LNCaP clone FGC (cell line): Measurements from ENCODE around the gene CASZ1.

Experiments
- DNase-seq: peaks from one replicate; pipeline ENCODE4 v3.0.0-alpha.2; 2011; ENCODE audit warnings: low read depth
- H3K4me3 ChIP-seq: 2 replicates; pipeline ENCODE4 v1.5.1; 2011; ENCODE audit warnings: mild to moderate bottlenecking, low read depth, low read length, control low read depth
- TF ChIP-seq, protein P1 (sequence below): IDR thresholded peaks from 2 replicates; pipeline ENCODE4 v1.5.1; 2012; ENCODE audit warnings: mild to moderate bottlenecking; ENCODE audit not compliant: control insufficient read depth, insufficient read depth; ENCODE audit errors: extremely low read depth

CASZ1 gene

GRCh38 chr1:10687251-10687651, 109.2 kb downstream of the CASZ1 start:
- no peak overlapping the region for H3K4me3 ChIP-seq
- TF ChIP-seq, protein P1, sequence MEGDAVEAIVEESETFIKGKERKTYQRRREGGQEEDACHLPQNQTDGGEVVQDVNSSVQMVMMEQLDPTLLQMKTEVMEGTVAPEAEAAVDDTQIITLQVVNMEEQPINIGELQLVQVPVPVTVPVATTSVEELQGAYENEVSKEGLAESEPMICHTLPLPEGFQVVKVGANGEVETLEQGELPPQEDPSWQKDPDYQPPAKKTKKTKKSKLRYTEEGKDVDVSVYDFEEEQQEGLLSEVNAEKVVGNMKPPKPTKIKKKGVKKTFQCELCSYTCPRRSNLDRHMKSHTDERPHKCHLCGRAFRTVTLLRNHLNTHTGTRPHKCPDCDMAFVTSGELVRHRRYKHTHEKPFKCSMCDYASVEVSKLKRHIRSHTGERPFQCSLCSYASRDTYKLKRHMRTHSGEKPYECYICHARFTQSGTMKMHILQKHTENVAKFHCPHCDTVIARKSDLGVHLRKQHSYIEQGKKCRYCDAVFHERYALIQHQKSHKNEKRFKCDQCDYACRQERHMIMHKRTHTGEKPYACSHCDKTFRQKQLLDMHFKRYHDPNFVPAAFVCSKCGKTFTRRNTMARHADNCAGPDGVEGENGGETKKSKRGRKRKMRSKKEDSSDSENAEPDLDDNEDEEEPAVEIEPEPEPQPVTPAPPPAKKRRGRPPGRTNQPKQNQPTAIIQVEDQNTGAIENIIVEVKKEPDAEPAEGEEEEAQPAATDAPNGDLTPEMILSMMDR = no peak
- no peak for DNase-seq

DNA sequence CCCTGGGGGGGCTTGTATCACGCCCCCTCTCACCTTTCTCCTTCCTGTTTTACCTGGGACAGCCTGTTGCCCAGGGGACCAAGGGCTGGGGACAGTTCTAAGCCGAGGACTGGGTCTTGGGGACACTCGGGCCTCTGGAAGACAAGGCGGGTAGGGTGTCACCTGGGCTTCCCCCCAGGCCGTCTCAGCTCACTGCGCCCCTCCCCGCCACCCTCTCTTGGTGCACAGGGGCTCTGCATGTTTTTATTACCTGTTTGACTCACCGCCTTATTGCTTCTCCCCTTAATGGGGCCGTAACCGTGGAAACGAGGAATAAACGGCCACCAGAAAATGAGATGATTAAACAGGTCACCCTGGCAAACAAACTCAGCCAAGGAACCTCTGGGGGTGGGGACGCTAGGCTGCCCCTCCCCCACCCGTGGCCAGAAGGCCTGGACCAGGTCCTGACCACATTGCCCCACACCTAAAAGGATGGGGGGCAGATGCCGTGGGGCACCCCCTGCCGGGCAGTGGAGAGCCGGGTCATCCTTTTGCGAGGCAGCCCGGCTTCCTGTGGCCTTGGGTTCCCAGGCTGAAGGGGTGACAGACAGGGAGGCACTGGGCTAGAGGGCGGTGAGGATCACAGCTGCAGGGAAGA, 109.9 kb downstream of the CASZ1 start:
- no peak overlapping the region for H3K4me3 ChIP-seq
- TF ChIP-seq, protein P1 = no peak
- DNase-seq = no peak

- TF ChIP-seq, protein P1 = no peak
- no peak for DNase-seq
These were observed 110.5 kb downstream of the CASZ1 start for GRCh38 chr1:10685808-10686403.

GRCh38 chr1:10685196-10685807, 111.1 kb downstream of the CASZ1 start:
- no peak for DNase-seq
- H3K4me3 ChIP-seq = no peak overlapping the region
- TF ChIP-seq, protein P1 = no peak

More at GRCh38 chr1:10685808-10686403, 110.5 kb downstream of the CASZ1 start:
- no peak overlapping the region for H3K4me3 ChIP-seq

DNA sequence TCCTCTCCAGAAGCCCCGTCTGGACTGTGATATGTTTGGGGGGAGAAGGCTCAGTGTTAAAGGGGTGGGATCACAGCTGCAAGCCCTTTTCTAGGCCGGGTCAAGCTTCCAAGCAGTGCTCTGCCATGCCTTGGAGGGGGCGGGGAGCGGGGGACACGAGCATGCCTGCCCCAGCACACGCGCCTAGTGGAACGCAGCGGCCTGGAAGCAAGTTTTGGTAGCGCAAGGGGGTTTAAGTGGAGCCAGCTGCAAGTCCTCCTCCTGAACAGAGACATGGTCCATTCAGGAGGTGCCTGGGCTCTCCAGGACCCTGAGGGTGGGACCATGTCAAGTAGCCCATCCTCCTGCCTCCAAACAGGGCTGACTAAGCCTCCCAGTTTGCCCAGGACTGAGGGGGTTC, 112.2 kb downstream of the CASZ1 start:
- TF ChIP-seq, protein P1 = no peak
- no peak for DNase-seq
- H3K4me3 ChIP-seq = no peak overlapping the region

DNA sequence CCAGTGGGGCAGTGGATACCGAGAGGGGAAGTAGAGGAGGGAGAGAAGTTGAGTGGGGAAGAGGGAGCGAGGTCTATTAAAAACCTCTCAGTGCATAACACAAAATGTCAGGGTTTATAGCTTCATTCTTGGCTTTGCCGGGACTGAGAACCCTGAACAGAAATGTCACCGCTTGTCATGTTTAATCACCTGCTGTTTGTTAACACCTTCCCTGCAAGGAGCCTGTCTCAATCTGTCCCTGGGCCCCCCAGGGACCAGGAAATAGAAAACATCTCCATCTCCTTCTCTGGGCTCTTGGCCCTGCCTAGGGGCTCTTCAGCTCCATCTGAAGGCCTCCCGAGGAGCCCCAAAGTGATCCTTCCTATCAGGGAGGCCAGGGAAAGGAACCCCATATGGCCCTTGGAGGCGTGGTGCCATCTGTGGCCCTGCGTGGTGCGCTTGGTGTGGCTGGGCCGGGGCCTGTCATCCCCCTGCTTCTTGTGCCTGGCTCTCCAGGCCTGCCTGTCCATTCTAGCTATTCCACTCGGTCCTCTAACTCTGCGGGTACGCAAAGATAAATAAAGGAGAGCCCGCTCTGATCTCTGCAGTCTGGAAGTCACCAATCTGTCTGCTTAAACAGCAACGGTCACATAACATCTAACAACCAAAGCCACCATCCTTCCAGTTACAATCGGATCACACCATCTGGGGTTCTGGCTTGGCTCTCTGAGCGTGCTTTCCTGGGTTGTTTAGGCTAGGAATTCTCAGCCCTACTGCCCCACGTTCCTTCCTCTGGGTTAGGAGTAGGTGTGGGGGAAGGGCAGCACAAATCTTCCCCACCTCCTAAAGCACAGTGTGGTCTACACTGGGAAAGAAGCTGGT, 113.8 kb downstream of the CASZ1 start:
- TF ChIP-seq, protein P1 = no peak
- H3K4me3 ChIP-seq = no peak overlapping the region
- DNase-seq = no peak
